Right lobe of liver (tissue), 4 donors: ENCODE measurements around the gene PTEN.
"Not testable (repeated sequence)": the region's sequence is repeated elsewhere in the genome, so short reads cannot be mapped to it uniquely, and the experiment has no call there.

Experiments used
- POLR2A ChIP-seq: fragments of 450-650 bp; IDR thresholded peaks from one replicate; pipeline ENCODE4 v1.6.1; 2017; ENCODE audit warnings: antibody characterized with exemption, mild to moderate bottlenecking
- TF ChIP-seq, protein P1 (sequence below), 4 donors: fragments of 200-600 bp in 3 of 4; fragments of 450-650 bp in 1 of 4; IDR thresholded peaks; one replicate each; pipeline versions ENCODE4 v1.5.1 to v1.8.0; 2016 to 2022; ENCODE audit warnings: antibody characterized with exemption in 4 of 4, mild to moderate bottlenecking in 2 of 4
- donor health status: DM: no; HTN: no; CAD: no.
- donor health status: DM: no; HTN: no; CAD: no.
- donor health status: DM: no; HTN: yes; CAD: no.

DNA sequence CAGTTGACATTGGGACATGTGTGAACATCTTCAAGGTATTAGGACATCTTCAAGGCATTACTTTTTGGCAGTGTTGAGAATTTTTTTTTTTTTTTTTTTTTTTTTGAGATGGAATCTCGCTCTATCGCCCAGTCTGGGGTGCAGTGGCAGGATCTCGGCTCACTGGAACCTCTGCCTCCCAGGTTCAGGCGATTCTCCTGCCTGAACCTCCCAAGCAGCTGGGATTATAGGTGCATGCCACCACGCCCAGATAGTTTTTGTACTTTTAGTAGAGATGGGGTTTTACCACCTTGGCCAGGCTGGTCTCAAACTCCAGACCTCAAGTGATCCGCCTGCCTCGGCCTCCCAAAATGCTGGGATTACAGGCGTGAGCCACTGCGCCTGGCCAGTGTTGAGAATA lies 5.7 kb downstream of the PTEN start:
- not testable (repeated sequence) for TF ChIP-seq POLR2A
- TF ChIP-seq, protein P1, sequence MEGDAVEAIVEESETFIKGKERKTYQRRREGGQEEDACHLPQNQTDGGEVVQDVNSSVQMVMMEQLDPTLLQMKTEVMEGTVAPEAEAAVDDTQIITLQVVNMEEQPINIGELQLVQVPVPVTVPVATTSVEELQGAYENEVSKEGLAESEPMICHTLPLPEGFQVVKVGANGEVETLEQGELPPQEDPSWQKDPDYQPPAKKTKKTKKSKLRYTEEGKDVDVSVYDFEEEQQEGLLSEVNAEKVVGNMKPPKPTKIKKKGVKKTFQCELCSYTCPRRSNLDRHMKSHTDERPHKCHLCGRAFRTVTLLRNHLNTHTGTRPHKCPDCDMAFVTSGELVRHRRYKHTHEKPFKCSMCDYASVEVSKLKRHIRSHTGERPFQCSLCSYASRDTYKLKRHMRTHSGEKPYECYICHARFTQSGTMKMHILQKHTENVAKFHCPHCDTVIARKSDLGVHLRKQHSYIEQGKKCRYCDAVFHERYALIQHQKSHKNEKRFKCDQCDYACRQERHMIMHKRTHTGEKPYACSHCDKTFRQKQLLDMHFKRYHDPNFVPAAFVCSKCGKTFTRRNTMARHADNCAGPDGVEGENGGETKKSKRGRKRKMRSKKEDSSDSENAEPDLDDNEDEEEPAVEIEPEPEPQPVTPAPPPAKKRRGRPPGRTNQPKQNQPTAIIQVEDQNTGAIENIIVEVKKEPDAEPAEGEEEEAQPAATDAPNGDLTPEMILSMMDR (IDR thresholded peaks at IDR 0.05), result not testable (repeated sequence)
